Stomach (tissue), 4 donors: ENCODE results near the gene LCE6A.

Source experiments
- EP300 ChIP-seq: sonication (generic); formaldehyde crosslinking; IDR thresholded peaks from one replicate; pipeline ENCODE4 v1.6.1; 2017; ENCODE audit warnings: antibody characterized with exemption
- POLR2A ChIP-seq, 4 donors: fragments of 450-650 bp; IDR thresholded peaks; one replicate each; pipeline ENCODE4 v1.6.1; 2016; ENCODE audit warnings: antibody characterized with exemption in 4 of 4, control low read depth in 2 of 4, mild to moderate bottlenecking in 1 of 4, moderate library complexity in 1 of 4
- POLR2AphosphoS5 ChIP-seq, 3 donors: sonication (generic); formaldehyde crosslinking; IDR thresholded peaks; one replicate each; pipeline ENCODE4 v1.6.1; 2016; ENCODE audit warnings: antibody characterized with exemption in 3 of 3
- TF ChIP-seq, protein P1 (sequence below), 7 experiments: fragments of 450-650 bp in 4 of 7; fragments of 200-600 bp in 3 of 7; sonication (generic) in 3 of 7; IDR thresholded peaks; one replicate each; pipeline ENCODE4 v1.5.1; 2016 to 2019; ENCODE audit warnings: antibody characterized with exemption in 7 of 7, control low read depth in 2 of 7, mild to moderate bottlenecking in 1 of 7

DNA sequence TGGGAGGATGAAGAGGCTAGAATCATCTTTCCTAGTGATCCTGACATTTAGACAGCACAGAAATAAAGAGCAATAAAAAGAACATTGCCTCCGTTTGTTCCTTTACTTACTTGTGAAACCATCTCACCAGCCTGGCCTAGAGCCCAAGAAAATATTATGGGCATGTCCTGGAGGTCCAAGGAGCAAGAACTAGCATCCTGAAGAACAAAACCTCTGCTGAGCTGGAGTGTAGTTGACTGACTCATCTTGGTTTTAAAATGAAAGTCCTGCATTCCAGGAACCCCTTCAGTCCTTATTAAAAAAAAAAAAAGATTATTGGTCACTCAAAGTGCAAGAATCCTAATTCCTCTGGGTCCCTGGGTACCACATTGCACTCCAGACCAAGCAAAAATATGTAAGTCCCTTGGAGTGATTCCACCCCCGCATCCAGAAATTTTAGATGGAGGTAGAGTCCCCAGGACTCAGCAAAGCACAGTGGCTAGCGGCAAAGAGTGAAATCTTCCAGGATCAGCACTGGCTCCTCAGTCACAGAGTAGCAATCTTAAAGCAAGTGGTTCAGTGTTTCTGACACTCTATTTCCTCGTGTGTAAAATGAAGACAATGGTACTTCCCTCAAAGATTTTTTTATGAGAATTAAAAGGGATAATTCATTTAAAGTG, 42.4 kb downstream of the LCE6A start:
- TF ChIP-seq, protein P1, sequence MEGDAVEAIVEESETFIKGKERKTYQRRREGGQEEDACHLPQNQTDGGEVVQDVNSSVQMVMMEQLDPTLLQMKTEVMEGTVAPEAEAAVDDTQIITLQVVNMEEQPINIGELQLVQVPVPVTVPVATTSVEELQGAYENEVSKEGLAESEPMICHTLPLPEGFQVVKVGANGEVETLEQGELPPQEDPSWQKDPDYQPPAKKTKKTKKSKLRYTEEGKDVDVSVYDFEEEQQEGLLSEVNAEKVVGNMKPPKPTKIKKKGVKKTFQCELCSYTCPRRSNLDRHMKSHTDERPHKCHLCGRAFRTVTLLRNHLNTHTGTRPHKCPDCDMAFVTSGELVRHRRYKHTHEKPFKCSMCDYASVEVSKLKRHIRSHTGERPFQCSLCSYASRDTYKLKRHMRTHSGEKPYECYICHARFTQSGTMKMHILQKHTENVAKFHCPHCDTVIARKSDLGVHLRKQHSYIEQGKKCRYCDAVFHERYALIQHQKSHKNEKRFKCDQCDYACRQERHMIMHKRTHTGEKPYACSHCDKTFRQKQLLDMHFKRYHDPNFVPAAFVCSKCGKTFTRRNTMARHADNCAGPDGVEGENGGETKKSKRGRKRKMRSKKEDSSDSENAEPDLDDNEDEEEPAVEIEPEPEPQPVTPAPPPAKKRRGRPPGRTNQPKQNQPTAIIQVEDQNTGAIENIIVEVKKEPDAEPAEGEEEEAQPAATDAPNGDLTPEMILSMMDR (IDR thresholded peaks at IDR 0.05): no peak
- TF ChIP-seq EP300: no peak
- no peak for TF ChIP-seq POLR2A (IDR thresholded peaks at IDR 0.05)
- TF ChIP-seq POLR2AphosphoS5 (IDR thresholded peaks at IDR 0.05): no peak
